ENCODE data around the gene SMIM10L2A. TPM values are rescaled to one million over a fixed set of nuclear protein-coding genes. Genes with fewer than 3 reads are reported as not detected.

The SMIM10L2A gene
- total and polyA plus RNA-seq, 2 experiments from 2014 or later, result 1.4 to 5.6 TPM

DNA sequence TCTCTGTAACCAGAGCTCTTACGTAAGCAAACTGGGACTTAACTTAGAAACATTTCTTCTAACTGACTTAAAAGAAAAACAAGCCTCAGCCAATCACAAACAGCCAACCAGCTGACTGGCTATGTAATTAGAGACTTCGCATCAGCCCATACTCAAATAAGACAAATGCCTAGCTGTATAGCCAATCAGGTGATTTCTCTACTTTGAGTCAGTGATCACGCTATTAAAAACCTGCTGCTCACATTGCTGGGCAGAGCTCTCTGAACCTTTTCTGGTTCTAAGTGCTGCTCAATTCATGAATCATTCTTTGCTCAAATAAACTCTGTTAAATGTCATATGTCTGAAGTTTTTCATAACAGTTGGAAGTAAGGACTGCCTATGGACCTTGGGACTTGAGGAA is 9.9 kb upstream of the SMIM10L2A start (continued):
- TF ChIP-seq, protein P1, sequence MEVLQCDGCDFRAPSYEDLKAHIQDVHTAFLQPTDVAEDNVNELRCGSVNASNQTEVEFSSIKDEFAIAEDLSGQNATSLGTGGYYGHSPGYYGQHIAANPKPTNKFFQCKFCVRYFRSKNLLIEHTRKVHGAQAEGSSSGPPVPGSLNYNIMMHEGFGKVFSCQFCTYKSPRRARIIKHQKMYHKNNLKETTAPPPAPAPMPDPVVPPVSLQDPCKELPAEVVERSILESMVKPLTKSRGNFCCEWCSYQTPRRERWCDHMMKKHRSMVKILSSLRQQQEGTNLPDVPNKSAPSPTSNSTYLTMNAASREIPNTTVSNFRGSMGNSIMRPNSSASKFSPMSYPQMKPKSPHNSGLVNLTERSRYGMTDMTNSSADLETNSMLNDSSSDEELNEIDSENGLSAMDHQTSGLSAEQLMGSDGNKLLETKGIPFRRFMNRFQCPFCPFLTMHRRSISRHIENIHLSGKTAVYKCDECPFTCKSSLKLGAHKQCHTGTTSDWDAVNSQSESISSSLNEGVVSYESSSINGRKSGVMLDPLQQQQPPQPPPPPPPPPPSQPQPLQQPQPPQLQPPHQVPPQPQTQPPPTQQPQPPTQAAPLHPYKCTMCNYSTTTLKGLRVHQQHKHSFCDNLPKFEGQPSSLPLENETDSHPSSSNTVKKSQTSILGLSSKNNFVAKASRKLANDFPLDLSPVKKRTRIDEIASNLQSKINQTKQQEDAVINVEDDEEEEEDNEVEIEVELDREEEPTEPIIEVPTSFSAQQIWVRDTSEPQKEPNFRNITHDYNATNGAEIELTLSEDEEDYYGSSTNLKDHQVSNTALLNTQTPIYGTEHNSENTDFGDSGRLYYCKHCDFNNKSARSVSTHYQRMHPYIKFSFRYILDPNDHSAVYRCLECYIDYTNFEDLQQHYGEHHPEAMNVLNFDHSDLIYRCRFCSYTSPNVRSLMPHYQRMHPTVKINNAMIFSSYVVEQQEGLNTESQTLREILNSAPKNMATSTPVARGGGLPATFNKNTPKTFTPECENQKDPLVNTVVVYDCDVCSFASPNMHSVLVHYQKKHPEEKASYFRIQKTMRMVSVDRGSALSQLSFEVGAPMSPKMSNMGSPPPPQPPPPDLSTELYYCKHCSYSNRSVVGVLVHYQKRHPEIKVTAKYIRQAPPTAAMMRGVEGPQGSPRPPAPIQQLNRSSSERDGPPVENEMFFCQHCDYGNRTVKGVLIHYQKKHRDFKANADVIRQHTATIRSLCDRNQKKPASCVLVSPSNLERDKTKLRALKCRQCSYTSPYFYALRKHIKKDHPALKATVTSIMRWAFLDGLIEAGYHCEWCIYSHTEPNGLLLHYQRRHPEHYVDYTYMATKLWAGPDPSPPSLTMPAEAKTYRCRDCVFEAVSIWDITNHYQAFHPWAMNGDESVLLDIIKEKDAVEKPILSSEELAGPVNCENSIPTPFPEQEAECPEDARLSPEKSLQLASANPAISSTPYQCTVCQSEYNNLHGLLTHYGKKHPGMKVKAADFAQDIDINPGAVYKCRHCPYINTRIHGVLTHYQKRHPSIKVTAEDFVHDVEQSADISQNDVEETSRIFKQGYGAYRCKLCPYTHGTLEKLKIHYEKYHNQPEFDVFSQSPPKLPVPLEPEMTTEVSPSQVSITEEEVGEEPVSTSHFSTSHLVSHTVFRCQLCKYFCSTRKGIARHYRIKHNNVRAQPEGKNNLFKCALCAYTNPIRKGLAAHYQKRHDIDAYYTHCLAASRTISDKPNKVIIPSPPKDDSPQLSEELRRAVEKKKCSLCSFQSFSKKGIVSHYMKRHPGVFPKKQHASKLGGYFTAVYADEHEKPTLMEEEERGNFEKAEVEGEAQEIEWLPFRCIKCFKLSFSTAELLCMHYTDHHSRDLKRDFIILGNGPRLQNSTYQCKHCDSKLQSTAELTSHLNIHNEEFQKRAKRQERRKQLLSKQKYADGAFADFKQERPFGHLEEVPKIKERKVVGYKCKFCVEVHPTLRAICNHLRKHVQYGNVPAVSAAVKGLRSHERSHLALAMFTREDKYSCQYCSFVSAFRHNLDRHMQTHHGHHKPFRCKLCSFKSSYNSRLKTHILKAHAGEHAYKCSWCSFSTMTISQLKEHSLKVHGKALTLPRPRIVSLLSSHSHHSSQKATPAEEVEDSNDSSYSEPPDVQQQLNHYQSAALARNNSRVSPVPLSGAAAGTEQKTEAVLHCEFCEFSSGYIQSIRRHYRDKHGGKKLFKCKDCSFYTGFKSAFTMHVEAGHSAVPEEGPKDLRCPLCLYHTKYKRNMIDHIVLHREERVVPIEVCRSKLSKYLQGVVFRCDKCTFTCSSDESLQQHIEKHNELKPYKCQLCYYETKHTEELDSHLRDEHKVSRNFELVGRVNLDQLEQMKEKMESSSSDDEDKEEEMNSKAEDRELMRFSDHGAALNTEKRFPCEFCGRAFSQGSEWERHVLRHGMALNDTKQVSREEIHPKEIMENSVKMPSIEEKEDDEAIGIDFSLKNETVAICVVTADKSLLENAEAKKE (CRISPR knock-in tag; IDR thresholded peaks at IDR 0.05), result no peak
- TF ChIP-seq ZNF114 (CRISPR knock-in tag; IDR thresholded peaks at IDR 0.05), result no peak
- TF ChIP-seq STAT1 (IDR thresholded peaks at IDR 0.05; ENCODE audit: unreplicated experiment), result no peak

DNA sequence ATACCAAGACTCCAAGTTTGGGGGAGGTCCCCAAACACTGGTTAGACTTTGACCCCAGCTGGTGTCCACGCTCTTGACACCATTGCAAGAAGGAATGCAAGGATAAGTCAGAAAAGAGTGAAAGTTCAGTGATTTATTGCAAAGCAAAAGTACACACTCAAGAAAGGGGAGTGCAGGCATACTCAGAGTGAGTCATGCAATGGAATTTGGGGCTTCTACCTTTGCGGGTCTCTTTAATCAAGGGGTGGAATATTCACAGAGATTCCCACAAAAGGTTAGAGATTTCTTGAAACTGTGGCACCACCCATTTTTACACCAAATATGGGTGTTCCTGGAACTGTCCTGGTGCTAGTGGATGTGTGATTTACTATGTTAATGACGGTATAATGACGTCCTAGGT is 5.2 kb upstream of the SMIM10L2A start:
- no peaks in the 10 kb centered on the region for H3K4me1 ChIP-seq (ENCODE audit: insufficient read depth)
- no peak overlapping the region for H3K27ac ChIP-seq (ENCODE audit: low read depth)
- ATAC-seq, result no peak
- no peaks in the 10 kb centered on the region; the same call in 2 of the 3 replicates for H3K36me3 Mint-ChIP-seq (ENCODE audit: low read depth)
- H3F3A ChIP-seq (replicated peaks; ENCODE audit: low read depth), result no peaks in the 10 kb centered on the region
- H3K9me3 Mint-ChIP-seq, result no peaks in the 10 kb centered on the region; the same call in 1 of the 3 replicates
- no peak overlapping the region for H3K4me2 ChIP-seq
- H4K20me1 ChIP-seq (replicated peaks; ENCODE audit: insufficient read depth), result no peaks in the 10 kb centered on the region
- no peaks in the 10 kb centered on the region for H3K9me2 ChIP-seq (ENCODE audit: insufficient read depth)
- no peaks in the 10 kb centered on the region for H3K36me3 ChIP-seq (ENCODE audit: insufficient read depth)
- H3K27me3 Mint-ChIP-seq (ENCODE audit: insufficient read depth, low read depth, poor library complexity), result no peaks in the 10 kb centered on the region
- H3K79me2 ChIP-seq (replicated peaks; ENCODE audit: insufficient read depth), result no peaks in the 10 kb centered on the region
- no peak overlapping the region for H3K4me3 ChIP-seq
- no peak overlapping the region for H2AFZ ChIP-seq
- H3K4me3 Mint-ChIP-seq, result no peak overlapping the region
- no peak for DNase-seq (ENCODE audit: low spot score)
- no peaks in the 10 kb centered on the region for H3K27me3 ChIP-seq (ENCODE audit: insufficient read depth)
- H3K27ac Mint-ChIP-seq, result no peak overlapping the region
- peaks cover 5% of the 10 kb centered on the region; the same call in 2 of the 3 replicates for H3K4me1 Mint-ChIP-seq
- TF ChIP-seq EZH2phosphoT487 (IDR thresholded peaks at IDR 0.05; ENCODE audit: unreplicated experiment) (no peak), CREB1 (CRISPR knock-in tag; IDR thresholded peaks at IDR 0.05; ENCODE audit: low read depth) (no peak), ZNF331 (CRISPR knock-in tag; IDR thresholded peaks at IDR 0.05; ENCODE audit: low read depth) (no peak)
- TF ChIP-seq, protein P2, sequence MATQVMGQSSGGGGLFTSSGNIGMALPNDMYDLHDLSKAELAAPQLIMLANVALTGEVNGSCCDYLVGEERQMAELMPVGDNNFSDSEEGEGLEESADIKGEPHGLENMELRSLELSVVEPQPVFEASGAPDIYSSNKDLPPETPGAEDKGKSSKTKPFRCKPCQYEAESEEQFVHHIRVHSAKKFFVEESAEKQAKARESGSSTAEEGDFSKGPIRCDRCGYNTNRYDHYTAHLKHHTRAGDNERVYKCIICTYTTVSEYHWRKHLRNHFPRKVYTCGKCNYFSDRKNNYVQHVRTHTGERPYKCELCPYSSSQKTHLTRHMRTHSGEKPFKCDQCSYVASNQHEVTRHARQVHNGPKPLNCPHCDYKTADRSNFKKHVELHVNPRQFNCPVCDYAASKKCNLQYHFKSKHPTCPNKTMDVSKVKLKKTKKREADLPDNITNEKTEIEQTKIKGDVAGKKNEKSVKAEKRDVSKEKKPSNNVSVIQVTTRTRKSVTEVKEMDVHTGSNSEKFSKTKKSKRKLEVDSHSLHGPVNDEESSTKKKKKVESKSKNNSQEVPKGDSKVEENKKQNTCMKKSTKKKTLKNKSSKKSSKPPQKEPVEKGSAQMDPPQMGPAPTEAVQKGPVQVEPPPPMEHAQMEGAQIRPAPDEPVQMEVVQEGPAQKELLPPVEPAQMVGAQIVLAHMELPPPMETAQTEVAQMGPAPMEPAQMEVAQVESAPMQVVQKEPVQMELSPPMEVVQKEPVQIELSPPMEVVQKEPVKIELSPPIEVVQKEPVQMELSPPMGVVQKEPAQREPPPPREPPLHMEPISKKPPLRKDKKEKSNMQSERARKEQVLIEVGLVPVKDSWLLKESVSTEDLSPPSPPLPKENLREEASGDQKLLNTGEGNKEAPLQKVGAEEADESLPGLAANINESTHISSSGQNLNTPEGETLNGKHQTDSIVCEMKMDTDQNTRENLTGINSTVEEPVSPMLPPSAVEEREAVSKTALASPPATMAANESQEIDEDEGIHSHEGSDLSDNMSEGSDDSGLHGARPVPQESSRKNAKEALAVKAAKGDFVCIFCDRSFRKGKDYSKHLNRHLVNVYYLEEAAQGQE (IDR thresholded peaks at IDR 0.05; ENCODE audit: unreplicated experiment), result no peak

Data from GM23338 (cell line).